HG03159 (cell line): Measurements from ENCODE around the gene WDR46.
A peak's percentile ranks its signal among the peaks of the same experiment; 100 is the strongest.

Experiments
- ATAC-seq: cut with Tn5 transposase; IDR thresholded peaks from one replicate; pipeline ENCODE4 v1.9.1; 2021; ENCODE audit warnings: mild to moderate bottlenecking, moderate library complexity; ENCODE audit not compliant: unreplicated experiment

The WDR46 gene, protein sequence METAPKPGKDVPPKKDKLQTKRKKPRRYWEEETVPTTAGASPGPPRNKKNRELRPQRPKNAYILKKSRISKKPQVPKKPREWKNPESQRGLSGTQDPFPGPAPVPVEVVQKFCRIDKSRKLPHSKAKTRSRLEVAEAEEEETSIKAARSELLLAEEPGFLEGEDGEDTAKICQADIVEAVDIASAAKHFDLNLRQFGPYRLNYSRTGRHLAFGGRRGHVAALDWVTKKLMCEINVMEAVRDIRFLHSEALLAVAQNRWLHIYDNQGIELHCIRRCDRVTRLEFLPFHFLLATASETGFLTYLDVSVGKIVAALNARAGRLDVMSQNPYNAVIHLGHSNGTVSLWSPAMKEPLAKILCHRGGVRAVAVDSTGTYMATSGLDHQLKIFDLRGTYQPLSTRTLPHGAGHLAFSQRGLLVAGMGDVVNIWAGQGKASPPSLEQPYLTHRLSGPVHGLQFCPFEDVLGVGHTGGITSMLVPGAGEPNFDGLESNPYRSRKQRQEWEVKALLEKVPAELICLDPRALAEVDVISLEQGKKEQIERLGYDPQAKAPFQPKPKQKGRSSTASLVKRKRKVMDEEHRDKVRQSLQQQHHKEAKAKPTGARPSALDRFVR

DNA sequence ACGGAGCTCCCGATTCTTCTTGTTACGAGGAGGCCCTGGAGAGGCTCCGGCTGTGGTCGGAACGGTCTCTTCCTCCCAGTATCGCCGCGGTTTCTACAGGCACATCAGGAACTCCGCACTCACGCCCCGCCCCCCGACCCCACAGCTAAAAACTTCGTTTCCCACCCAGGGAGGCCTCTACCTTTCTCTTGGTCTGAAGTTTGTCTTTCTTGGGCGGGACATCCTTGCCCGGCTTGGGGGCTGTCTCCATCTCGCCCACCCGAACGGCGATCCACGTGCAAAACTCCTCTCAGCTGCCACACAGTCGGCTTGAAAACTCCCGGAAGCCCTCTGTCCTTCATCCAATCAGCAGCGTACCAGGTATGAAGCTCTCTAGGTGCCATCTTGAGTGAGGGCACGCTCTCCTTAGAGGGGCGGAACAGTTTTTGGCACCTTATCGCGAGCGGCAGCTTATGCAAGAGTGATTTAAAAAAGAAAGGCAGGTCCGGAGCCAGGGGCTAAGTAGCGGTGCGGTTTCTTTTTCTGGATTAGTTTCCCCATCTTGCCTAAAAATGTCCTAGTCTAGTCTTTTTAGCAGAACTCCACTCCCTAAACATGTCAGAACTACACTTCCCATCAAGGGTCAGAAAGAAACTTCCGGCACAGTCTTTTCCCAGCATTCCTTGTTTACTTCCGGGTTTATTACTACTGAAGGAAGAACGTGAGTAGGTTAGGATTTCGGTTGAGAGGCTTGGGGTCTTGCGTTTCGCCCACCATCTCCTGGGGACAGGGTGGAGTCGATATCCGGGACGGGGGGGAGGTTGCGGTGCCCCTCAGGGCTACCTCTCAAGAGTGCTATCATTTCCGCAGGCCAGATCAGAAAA, at the start of gene WDR46, which contains the start of gene PFDN6:
Gene WDR46 (minus strand): TSS at position 319 of the 863 bp plus-strand sequence. CDS start 69 bp downstream, at position 250.
Gene PFDN6 (plus strand): TSS at position 681 of the 863 bp plus-strand sequence. CDS start 256 bp downstream, outside the sequence.
- ATAC-seq, result peak; percentile 80

DNA sequence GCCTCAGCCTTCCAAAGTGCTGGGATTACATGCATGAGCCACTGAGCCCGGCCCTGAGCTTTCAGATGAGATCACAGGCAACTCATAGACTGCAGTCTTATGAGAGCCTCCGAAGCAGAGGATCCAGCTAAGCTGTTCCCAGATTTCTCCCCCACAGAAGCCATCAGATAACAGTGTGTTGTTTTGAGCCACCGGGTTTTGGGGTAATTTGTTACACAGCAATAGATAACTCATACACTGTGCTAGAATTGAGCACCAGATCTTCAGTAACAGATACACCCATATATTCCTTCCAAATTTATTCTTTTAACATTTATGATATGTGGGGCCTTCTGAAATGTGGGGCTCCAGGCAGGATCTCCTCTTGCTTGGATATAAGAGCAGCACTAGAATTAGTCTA, 47.5 kb upstream of the WDR46 start:
- no peak for ATAC-seq

DNA sequence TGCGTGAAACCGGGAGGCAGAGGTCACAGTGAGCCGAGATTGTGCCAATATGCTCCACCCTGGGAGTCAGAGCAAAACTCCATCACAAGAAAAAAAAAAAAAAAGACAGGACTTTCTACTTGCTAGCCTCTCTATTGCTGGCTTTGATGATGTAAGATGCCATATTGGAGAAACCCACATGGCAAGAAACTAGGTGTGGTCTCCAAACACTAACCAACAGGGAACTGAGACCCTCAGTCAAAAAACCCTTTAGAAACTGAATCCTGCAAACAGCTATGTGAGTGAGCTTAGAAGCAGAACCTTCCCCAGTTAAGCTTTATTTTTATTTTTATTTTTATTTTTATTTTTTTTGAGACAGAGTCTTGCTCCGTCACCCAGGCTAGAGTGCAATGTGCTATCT, 46.9 kb upstream of the WDR46 start:
- ATAC-seq, result no peak

DNA sequence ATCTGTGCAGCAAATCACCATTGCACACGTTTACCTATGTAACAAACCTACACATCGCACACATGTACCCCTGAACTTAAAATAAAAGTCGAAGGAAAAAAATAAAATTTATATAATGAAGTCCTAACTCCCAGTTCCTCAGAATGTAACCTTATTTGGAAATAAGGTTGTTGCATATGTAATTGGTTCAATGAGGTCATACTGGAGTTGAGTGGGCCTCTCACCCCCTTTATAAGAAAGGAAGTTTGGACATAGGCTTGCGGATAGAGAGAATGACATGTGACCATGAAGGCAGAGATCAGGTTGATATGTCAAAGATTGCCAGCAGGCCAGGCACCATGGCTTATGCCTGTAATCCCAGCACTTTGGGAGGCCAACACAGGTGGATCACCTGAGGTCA, 44.6 kb upstream of the WDR46 start:
- no peak for ATAC-seq

DNA sequence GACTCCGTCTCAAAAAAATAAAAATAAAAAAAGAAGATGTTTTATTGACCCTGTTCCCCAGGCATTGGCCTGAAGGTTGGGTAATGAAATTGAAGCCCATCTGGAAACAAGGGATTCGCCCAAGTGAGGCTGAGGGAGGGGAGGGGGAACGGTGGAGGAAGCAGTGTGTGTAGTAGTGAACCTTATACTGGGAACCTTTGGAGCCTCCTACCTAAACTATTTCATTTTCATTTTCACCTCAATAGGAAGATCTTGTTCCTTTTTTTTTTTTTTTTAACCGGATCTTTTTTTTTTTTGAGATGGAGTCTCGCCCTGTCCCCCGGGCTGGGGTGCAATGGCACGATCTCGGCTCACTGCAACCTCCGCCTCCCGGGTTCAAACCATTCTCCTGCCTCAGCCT, 41.7 kb upstream of the WDR46 start:
- ATAC-seq, result no peak

DNA sequence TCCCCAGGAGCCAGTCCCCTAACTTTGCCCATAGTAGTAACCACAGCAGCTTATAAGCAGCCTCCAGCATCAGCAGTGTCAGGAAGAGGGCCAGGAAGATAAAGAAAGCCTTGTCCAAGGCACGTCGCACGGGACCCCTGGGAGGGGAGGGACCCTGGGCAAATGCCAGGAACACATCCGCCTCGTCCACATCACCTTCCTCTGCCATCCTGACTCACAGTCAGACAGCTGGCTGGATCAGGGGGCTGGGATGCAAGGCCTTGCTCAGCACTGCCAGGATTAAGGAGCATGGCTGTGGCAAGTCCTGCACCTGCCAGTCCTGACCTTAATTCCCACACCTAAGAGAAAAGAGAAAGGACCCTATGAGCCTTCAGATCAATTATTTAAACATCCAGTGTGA, 40.0 kb upstream of the WDR46 start:
- ATAC-seq, result no peak

DNA sequence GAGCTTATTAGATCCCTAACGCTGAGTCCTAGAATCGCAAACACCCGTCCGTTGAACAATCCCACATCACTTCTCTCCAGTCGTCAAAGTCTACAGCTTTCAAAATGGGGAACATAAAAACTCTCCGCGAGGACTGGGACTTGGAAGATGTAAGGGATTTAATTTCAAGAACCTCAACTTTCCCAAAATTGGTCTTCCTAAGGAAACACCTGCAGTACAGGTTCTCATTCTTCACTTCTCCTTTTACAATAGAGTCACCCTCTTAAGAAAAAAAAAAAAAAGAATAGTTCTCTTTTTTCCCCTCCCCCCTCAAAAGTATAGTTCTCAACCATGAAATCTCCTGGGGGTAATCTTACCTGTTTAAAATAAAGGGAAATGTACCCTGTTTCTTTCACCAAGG, 35.1 kb upstream of the WDR46 start:
- no peak for ATAC-seq

DNA sequence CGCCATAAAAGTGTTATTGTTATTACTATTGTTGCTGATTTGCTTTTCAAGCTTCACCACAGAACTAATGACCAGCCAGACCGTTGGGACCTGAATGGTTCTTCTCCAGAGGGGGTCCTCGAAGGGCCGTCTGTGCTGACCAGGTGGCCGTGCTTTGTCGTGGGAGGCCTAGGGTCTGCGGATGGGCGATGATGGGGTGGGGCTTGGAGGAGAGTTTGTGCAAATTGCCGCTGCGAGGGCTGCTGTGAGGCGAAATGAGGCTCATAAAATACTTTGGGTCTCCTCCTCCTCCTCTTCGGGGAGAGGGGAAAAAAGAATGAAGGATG, 34.5 kb upstream of the WDR46 start:
- peak; percentile 8 for ATAC-seq

DNA sequence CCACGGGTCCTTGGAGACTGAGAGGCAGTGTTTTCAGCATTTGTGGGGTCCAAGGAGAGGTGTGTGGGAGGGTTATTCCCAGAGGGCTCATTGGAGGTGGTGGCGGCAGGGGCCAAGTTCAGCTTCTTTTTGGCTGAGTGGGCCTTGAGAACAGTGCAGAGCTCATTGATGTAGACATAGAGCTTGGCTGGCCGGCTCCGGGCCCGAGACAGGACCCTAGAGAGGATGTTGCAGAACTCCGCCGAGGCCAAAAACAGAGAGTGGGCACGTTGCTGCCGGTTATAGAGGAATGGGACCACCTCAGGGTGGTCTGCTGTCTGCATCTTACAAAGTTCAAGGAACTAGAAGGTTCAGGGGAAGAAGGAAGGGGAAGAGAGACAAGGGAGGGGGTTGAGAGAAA, 32.2 kb upstream of the WDR46 start:
- no peak for ATAC-seq

DNA sequence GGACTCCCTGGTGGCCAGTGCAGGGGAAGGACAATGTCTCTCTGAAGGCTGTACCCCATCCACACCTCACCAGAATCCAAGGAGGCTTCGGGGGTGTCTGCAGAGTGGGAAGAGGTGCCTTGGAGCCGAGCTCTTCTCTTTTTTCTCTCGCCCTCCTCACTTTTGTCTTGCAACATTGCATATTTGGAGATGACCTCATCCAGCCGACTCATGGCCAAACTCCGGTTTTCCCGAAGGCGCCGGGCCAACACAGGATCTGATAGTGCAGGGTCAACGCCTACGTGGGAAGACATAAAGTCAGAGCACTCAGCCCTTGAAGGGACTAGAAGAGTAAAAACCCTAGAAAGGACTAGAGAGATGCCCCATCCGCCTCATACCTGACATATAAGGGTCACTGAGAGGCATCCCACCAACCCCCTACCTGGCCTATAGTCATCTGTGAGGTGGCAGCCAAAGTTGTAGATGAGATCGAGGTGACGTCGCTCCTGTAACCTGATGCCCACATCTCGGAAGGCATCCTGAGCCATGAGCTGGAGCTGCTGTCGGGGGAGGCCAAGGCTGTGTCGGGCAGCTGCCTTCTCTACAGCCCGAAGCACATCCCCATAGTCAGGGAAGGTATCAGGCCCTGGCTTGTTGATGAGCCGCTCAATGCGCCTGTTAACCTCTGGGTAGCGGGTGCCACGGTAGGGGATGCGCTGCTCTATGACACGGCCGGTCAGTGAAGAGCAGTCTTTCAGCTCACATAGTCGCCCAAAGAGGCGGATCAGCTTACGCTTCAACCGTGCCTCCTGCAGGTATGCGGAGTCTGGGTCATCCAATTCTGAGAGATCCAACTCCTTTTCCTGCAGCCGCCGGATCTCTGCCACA, 31.5 kb upstream of the WDR46 start:
- ATAC-seq, result no peak

DNA sequence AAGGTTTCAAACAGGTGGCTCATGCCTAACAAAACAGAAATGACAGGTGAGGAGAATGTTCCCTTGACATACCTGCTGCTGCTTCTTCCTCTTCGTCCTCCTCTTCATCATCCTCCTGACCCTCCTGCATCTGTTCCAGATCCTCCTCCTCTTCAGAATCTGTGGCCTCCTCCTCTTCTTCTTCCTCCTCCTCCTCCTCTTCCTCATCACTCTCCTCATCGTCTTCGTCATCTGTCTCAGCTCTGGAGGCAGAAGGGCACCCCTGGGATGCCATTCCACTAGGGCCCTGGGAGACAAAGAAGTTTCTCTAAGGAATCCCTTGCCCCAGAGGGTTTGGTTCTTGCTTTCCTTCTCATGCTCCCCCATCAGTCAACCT, 30.9 kb upstream of the WDR46 start:
- no peak for ATAC-seq

DNA sequence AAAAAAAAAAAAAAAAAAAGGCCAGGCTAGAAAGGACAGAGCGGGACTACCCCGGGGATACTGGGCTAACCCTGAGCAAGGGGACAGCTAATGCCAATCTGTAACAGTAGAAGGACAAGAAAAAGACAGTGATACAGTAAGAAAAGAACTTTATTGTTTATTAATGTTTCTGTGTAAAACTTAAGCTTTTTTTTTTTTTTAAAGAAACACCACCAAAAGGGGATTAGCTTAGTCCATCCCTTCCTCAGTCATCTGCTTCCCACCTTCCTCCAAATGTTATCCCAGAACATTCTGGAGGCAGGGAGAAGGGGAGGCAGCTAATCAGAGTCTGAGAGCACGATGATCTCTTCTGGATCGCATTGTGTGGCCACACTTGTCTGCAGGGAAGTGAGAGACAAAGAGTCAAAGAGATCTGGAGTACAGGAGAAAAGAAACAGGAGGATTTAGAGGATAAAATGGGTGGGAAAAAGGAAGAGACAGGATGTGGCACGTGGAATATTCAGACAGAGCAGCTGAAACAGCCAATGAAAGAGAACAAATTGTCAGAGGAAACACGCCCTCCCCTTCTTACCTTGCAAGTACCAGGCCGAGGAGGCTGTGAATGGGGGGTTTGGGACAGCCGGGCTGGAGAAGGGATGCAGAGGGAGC, 29.5 kb upstream of the WDR46 start:
- no peak for ATAC-seq

DNA sequence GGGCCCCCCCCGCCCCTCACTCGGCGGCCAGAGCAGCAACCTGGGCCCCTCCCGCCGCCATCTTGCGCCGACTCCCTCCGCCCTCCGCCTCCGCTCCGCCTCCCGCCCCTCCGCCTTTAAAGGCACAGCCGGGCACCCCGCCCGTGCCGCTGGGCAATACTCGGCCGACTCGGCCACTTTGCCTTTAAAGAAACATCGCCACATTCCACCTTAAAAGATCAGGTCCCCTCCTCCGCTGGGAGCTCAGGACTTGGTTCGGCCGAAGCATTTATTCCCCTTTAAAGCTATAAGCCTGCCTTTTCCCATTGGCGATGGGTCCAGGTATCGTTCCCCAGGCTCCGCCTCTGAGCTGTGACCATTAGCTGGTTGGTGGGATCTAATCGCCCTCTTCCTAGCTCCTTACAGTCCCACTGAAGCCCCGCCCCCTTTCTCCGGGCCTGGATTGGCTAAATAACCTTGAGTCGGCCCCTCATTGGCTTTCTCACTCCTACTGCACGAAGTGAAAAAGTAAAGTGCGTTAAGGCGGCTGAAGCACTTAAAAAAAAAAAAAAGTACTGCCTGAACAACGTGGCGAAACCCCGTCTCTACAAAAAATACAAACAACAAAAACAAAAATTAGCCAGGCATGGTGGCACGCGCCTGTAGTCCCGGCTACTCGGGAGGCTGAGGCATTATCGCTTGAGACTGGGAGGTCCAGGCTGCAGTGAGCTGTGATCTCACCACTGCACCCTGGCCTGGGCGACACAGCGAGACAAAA, 28.8 kb upstream of the WDR46 start, which contains the start of gene ZBTB22:
Gene ZBTB22 (minus strand): TSS at position 76 of the 757 bp plus-strand sequence. CDS start 828 bp downstream, outside the sequence.
- peak; percentile 51 for ATAC-seq

DNA sequence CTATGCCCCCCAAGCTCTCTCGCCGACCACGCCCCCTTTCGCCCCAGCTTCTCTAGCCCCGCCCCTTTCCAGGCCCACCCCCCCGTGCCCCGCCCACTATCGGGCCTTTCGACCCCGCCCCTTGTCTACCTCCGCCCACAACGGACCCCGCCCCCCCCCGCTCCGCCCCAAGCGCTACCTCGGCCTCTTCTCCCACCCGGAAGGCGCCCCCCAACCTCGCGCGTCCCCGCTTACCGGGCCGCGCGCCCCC, 28.3 kb upstream of the WDR46 start:
- ATAC-seq, result no peak

DNA sequence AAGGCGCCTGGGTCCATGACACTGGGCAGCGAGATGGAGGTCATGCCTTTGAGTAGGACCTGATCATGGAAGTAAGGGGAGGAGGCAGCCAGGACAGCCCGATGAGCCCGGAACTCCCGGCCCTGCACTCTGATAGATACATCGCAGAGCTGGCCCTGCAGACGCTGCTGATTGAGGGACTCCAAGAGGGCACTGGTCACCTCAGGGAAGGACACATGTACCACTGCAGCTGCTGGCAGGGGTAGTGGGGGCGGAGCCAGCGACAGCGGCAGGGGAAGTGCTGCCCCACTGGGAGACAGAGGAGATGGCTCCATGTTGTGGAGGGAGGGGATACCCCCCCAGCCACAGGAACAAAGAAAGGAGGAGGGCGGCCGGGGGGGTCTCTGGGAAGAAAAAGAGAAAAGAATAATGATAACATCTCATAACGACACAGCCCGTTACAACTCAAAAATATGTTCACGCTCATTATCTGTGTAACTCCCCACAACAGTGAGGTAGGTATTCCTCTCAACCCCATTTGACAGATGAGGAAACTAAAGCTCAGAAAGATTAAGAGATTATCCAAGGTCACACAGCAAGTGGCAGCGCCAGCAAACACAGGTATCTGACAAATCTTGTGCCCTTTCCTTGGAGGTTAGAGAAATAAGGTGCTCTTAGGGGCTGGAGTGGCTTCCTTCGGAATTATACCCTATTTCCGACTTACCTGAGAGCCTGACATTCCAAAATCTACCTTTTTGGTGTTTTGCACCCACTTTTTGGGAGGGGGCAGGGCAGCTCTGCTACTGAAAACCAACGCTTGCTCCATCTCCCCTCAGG, 27.8 kb upstream of the WDR46 start:
- ATAC-seq, result no peak

DNA sequence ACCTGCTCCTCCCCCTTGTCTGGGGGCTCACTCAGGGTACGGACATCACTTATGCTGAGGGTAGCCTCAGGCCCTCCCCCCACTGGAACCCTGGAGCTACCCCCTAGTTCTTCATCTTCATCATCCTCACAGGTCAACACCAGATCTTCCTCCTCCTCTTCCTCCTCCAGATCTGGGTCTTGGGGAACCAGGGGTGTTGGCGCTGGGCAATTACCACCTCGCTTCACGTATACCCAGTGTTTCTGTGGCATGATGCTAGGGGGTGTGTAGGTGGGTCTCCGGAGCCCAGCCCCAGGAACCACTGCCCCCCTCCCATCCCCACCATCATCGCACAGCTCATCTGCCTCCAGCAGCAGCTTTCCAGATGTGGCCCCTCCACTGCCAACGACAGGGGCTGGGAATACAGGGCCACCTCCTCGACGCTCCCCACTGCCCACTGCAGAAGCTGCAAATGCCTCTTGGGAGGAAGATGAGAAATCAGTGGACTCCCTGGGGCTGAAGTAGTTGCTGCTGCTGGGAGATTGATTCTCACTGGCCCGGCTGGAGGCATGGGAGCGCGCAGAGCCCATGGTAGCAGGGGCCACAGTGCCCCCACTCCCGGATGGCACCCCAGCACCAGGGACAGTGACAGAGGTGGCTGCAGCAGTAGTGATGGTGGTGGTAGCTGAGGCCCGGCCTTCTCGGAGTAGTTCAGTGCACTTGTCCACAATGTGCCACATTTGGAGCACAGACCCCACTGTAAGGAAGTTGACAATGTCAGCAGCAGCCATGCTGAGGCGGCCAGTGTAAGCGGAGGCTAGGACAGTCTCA, 27.0 kb upstream of the WDR46 start:
- no peak for ATAC-seq

DNA sequence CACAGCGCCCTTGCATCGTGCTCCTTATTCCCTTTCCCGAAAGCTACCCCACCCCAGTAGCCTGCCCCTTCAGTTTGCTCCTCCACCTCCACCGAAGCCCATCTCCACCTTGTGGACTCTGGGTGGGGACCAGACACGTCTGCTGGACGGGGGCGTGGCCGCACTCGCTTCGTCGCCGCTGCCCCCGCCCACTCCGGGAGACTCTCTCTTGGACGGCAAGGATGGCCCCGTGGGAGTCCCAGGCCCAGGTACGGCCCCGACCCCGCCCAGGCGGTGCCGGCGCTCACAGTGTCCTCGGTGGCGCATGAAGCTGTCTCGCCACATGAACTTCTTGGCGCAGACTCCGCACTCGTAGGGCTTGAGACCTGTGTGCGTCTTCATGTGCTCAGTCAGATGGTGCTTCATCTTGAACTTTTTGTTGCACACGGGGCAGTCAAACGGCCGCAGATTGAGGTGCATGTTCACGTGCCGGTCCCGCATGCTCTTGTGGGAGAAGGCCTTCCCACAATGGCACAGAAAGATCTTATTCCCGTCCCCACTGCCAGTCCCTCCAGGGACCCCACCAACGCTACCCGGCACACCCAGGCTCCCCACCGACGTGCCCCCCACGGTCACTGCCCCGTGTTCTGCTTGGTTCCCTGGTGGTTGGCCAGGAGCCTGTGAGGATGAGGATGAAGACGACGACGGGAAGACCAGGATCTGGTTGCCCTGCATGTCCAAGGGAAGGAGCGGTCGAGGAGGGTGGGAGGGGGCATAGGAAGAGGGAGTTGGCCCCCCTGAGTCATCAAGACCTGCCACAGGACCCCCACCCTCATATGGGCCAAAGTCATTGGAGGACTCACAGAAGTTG, 26.1 kb upstream of the WDR46 start:
- no peak for ATAC-seq
